Small intestine (tissue), 7 donors: ENCODE results near the gene DDX17. TPM values are rescaled to one million over a fixed set of nuclear protein-coding genes. Genes with fewer than 3 reads are reported as not detected.

Experiments
- DNase-seq, 2 donors: peaks; one replicate each; pipeline versions ENCODE4 v3.0.0 to v3.0.0-alpha.2; 2013
- FAIRE-seq: peaks from 2 replicates; lab custom pipeline; 2012; peaks lifted over from hg19 to GRCh38; lab: Jason Lieb, UNC
- H3K27ac ChIP-seq, 3 donors: one replicate each; pipeline ENCODE4 v1.5.1; 2013; ENCODE audit warnings: low read length in 2 of 3, mild to moderate bottlenecking in 2 of 3, control low read depth in 1 of 3, inconsistent platforms in 1 of 3, low read depth in 1 of 3, moderate library complexity in 1 of 3
- H3K27me3 ChIP-seq, 3 donors: one replicate each; pipeline ENCODE4 v1.6.1; 2013; ENCODE audit warnings: low read length in 3 of 3, inconsistent platforms in 1 of 3; ENCODE audit not compliant: control insufficient read depth in 3 of 3, insufficient read depth in 3 of 3
- H3K36me3 ChIP-seq, 3 donors: one replicate each; pipeline ENCODE4 v1.6.1; 2013; ENCODE audit warnings: low read length in 3 of 3, inconsistent platforms in 1 of 3, low read depth in 1 of 3, mild to moderate bottlenecking in 1 of 3, moderate library complexity in 1 of 3; ENCODE audit not compliant: control insufficient read depth in 3 of 3, insufficient read depth in 2 of 3
- H3K4me1 ChIP-seq, 3 donors: one replicate each; pipeline ENCODE4 v1.6.1; 2013; ENCODE audit warnings: low read length in 2 of 3, inconsistent platforms in 1 of 3, low read depth in 1 of 3, mild to moderate bottlenecking in 1 of 3, moderate library complexity in 1 of 3; ENCODE audit not compliant: control insufficient read depth in 3 of 3, insufficient read depth in 2 of 3
- H3K4me3 ChIP-seq, 3 donors: one replicate each; pipeline ENCODE4 v1.5.1; 2013; ENCODE audit warnings: low read length in 3 of 3, control low read depth in 1 of 3, inconsistent platforms in 1 of 3, low read depth in 1 of 3, mild to moderate bottlenecking in 1 of 3, moderate library complexity in 1 of 3
- H3K9me3 ChIP-seq, 2 donors: one replicate each; pipeline ENCODE4 v1.6.1; 2013; ENCODE audit warnings: low read depth in 1 of 2, low read length in 1 of 2; ENCODE audit not compliant: control insufficient read depth in 2 of 2, insufficient read depth in 1 of 2
- WGBS, 3 donors: extraction: QIAGEN DNeasy Blood & Tissue Kit; methylation state at CpG; one replicate each; pipeline ENCODE4 v1.1.7; 2013; 5-methylcytosine and 5-hydroxymethylcytosine counted together
- polyA plus RNA-seq, 4 donors: library from polyadenylated mRNA; stranded (reverse) in 3 of 4; unstranded in 1 of 4; fragments of 200-250 nt in 3 of 4; fragments of 120-200 nt in 1 of 4; gene quantifications; one replicate each; pipeline versions ENCODE4 v1.2.1 to v1.2.3, GENCODE V29; 2013
- donor health status: healthy with polysubstance abuse.
- donor health status: control.
- donor health status: control.
- donor health status: Bipolar disorder and iron deficiency.
- donor health status: healthy.

Gene DDX17
- polyA plus RNA-seq, 4 donors = 72.4 to 477 (median 104) TPM

DNA sequence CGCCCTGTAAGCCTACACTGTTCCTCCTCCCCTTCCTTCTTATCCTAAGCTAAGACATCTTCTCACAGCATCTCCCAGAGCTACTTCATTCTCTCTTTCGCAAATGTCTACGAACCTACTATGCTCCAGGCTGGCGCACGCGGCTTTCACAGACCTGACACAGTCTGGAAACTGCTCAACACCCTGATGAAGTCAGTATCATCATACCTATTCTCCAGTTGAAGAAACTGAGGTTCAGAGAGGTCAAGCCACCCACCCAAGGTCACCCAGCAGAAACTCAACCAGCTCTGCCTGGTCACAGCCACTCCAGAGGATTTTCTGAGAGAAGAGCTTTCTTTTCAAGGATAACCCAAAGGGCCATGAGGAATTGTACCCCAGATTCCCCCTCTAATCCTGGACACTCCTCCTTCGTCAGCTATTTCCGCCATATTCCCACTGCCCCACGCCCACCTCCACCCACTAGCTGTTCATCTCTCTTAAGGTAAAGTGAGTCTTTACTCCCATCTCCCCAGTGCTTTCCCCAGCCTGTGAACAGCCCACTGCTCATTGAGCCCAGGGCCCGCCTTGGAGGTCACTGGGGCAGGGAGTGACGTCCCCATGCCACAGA lies 52.9 kb downstream of the DDX17 start:
- H3K9me3 ChIP-seq = no peaks in the 10 kb centered on the region
- peaks cover 0 to 4% (median 0%) of the 10 kb centered on the region in 3 donors for H3K4me1 ChIP-seq
- FAIRE-seq (no peak), DNase-seq (no peak)
- H3K4me3 ChIP-seq = no peak overlapping the region
- 65 to 82% (median 81%) methylated on average over 11 of the region's 11 CpGs for WGBS, 3 donors
- no peak overlapping the region for H3K27ac ChIP-seq
- no peaks in the 10 kb centered on the region for H3K36me3 ChIP-seq
- peaks cover 0 to 81% (median 33%) of the 10 kb centered on the region in 3 donors for H3K27me3 ChIP-seq

- H3K4me3 ChIP-seq = no peak overlapping the region
- H3K27me3 ChIP-seq = peaks cover 0 to 80% (median 33%) of the 10 kb centered on the region in 3 donors
- H3K4me1 ChIP-seq = peaks cover 0 to 4% (median 0%) of the 10 kb centered on the region in 3 donors
- WGBS, 3 donors = 36 to 43% (median 42%) methylated on average over 25 of the region's 25 CpGs
- H3K27ac ChIP-seq = no peak overlapping the region
- H3K9me3 ChIP-seq = no peaks in the 10 kb centered on the region
- FAIRE-seq (no peak), DNase-seq (no peak)
- H3K36me3 ChIP-seq = no peaks in the 10 kb centered on the region
Measured at GRCh38 chr22:38452373-38453065, 53.6 kb downstream of the DDX17 start.

GRCh38 chr22:38451864-38452263 lies 54.2 kb downstream of the DDX17 start:
- Histone ChIP-seq H3K27me3 (peaks cover 0 to 79% (median 31%) of the 10 kb centered on the region in 3 donors), H3K27ac (no peak overlapping the region), H3K36me3 (no peaks in the 10 kb centered on the region), H3K4me1 (peaks cover 0 to 4% (median 0%) of the 10 kb centered on the region in 3 donors), H3K4me3 (no peak overlapping the region), H3K9me3 (no peaks in the 10 kb centered on the region)
- WGBS, 3 donors = 63 to 73% (median 65%) methylated on average over 4 of the region's 4 CpGs
- DNase-seq (no peak), FAIRE-seq (no peak)

DNA sequence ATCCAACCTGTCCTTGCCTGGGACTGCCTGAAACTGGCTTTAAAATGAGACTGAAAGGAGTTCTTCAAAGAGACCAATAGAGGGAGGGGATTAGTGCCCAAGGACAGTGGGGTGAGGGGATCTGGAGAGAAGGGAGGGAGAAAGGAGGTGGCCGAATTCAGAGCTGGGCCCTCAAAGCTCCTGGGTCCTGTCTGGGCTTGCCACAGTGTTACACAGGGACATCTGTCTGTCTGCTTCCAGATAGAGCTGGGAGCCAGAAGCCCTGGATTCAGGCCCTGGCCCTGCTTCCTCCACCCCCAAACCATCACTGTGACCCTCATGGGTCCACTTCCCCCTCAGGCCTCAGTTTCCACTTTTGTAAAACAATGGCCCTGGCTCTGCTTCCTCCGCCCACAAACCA lies 54.7 kb downstream of the DDX17 start:
- H3K4me3 ChIP-seq = no peak overlapping the region
- 82 to 95% (median 90%) methylated on average over 2 of the region's 2 CpGs for WGBS, 3 donors

GRCh38 chr22:38450234-38450797 lies 55.8 kb downstream of the DDX17 start:
- Histone ChIP-seq H3K9me3 (no peaks in the 10 kb centered on the region), H3K4me1 (peaks cover 0 to 4% (median 0%) of the 10 kb centered on the region in 3 donors), H3K27ac (no peak overlapping the region), H3K4me3 (no peak overlapping the region), H3K27me3 (peaks cover 0 to 81% (median 22%) of the 10 kb centered on the region in 3 donors), H3K36me3 (no peaks in the 10 kb centered on the region)
- DNase-seq = no peak
- FAIRE-seq = no peak
- 54 to 55% (median 55%) methylated on average over 11 of the region's 11 CpGs for WGBS, 3 donors

More for the DNA sequence above, 54.7 kb downstream of the DDX17 start:
- H3K36me3 ChIP-seq = no peaks in the 10 kb centered on the region
- H3K27me3 ChIP-seq = peaks cover 0 to 75% (median 26%) of the 10 kb centered on the region in 3 donors
- FAIRE-seq (no peak), DNase-seq (no peak)
- no peaks in the 10 kb centered on the region for H3K9me3 ChIP-seq
- H3K27ac ChIP-seq = no peak overlapping the region
- peaks cover 0 to 4% (median 0%) of the 10 kb centered on the region in 3 donors for H3K4me1 ChIP-seq

- WGBS, 3 donors = 72 to 78% (median 72%) methylated on average over 18 of the region's 18 CpGs
- Histone ChIP-seq H3K27ac (no peak overlapping the region), H3K27me3 (peaks cover 0 to 85% (median 22%) of the 10 kb centered on the region in 3 donors), H3K36me3 (no peaks in the 10 kb centered on the region), H3K4me1 (peaks cover 0 to 4% (median 0%) of the 10 kb centered on the region in 3 donors), H3K9me3 (no peaks in the 10 kb centered on the region), H3K4me3 (no peak overlapping the region)
- DNase-seq = no peak
- FAIRE-seq = no peak
Measured at GRCh38 chr22:38449776-38450175, 56.3 kb downstream of the DDX17 start.

- WGBS, 3 donors = 69 to 79% (median 70%) methylated on average over 14 of the region's 14 CpGs
Measured at GRCh38 chr22:38448945-38449745, 57.0 kb downstream of the DDX17 start.

More at GRCh38 chr22:38448945-38449745, 57.0 kb downstream of the DDX17 start:
- H3K4me1 ChIP-seq = no peaks in the 10 kb centered on the region
- no peak for FAIRE-seq
- H3K9me3 ChIP-seq = no peaks in the 10 kb centered on the region
- no peaks in the 10 kb centered on the region for H3K36me3 ChIP-seq
- DNase-seq = no peak
- H3K27ac ChIP-seq = no peak overlapping the region
- H3K27me3 ChIP-seq = peaks cover 0 to 86% (median 17%) of the 10 kb centered on the region in 3 donors
- no peak overlapping the region for H3K4me3 ChIP-seq
